ENCODE results near the gene MSX1.

Gene MSX1

GRCh38 chr4:4871242-4871572 lies 11.7 kb downstream of the MSX1 start:
- Histone ChIP-seq H3F3A (ENCODE audit: insufficient read depth, low read length) (no peaks in the 10 kb centered on the region), H3K36me3 (replicated peaks; ENCODE audit: insufficient read depth, low read length) (no peaks in the 10 kb centered on the region), H4K20me1 (ENCODE audit: insufficient read depth, low read length) (no peaks in the 10 kb centered on the region), H3K9ac (ENCODE audit: low read length) (no peak overlapping the region), H3K9me2 (replicated peaks; ENCODE audit: insufficient read depth, low read length) (no peaks in the 10 kb centered on the region), H3K4me1 (ENCODE audit: low read length) (no peaks in the 10 kb centered on the region), H3K27ac (ENCODE audit: low read length) (no peak overlapping the region), H2AFZ (ENCODE audit: low read length) (peak overlapping the region; percentile 52), H3K4me2 (ENCODE audit: low read depth, low read length) (peak overlapping the region; percentile 95), H3K9me3 (replicated peaks; ENCODE audit: insufficient read depth, low read length) (no peaks in the 10 kb centered on the region), H3K27me3 (replicated peaks; ENCODE audit: insufficient read depth, low read length) (peaks cover 64% of the 10 kb centered on the region), H3K4me3 (ENCODE audit: low read length) (peak overlapping the region; percentile 55), H3K79me2 (ENCODE audit: low read length) (no peaks in the 10 kb centered on the region)
- TF ChIP-seq EZH2 (optimal IDR thresholded peaks at IDR 0.05; ENCODE audit: low read depth, low read length) (no peak), EZH2phosphoT487 (IDR thresholded peaks at IDR 0.05; ENCODE audit: low read length) (no peak), CTCF (IDR thresholded peaks at IDR 0.05; ENCODE audit: low read length) (no peak)
- DNase-seq = no peak

GRCh38 chr4:4871573-4872313 lies 12.3 kb downstream of the MSX1 start:
- peaks cover 59% of the 10 kb centered on the region for H3K27me3 ChIP-seq (replicated peaks; ENCODE audit: insufficient read depth, low read length)
- H3K9ac ChIP-seq (ENCODE audit: low read length) = no peak overlapping the region
- no peaks in the 10 kb centered on the region for H3K4me1 ChIP-seq (ENCODE audit: low read length)
- H3K9me3 ChIP-seq (replicated peaks; ENCODE audit: insufficient read depth, low read length) = no peaks in the 10 kb centered on the region
- no peaks in the 10 kb centered on the region for H3K79me2 ChIP-seq (ENCODE audit: low read length)
- H3K4me3 ChIP-seq (ENCODE audit: low read length) = peak overlapping the region; percentile 55
- TF ChIP-seq EZH2 (optimal IDR thresholded peaks at IDR 0.05; ENCODE audit: low read depth, low read length) (no peak), CTCF (IDR thresholded peaks at IDR 0.05; ENCODE audit: low read length) (no peak), EZH2phosphoT487 (IDR thresholded peaks at IDR 0.05; ENCODE audit: low read length) (no peak)
- H3K9me2 ChIP-seq (replicated peaks; ENCODE audit: insufficient read depth, low read length) = no peaks in the 10 kb centered on the region
- H4K20me1 ChIP-seq (ENCODE audit: insufficient read depth, low read length) = no peaks in the 10 kb centered on the region
- peak; percentile 62 for DNase-seq
- peak overlapping the region; percentile 52 for H2AFZ ChIP-seq (ENCODE audit: low read length)
- H3K27ac ChIP-seq (ENCODE audit: low read length) = no peak overlapping the region
- no peaks in the 10 kb centered on the region for H3K36me3 ChIP-seq (replicated peaks; ENCODE audit: insufficient read depth, low read length)
- peak overlapping the region; percentile 95 for H3K4me2 ChIP-seq (ENCODE audit: low read depth, low read length)
- H3F3A ChIP-seq (ENCODE audit: insufficient read depth, low read length) = no peaks in the 10 kb centered on the region

- no peak overlapping the region for H3K27ac ChIP-seq (ENCODE audit: low read length)
Measured at GRCh38 chr4:4872314-4872903, 12.9 kb downstream of the MSX1 start.

More at GRCh38 chr4:4872314-4872903, 12.9 kb downstream of the MSX1 start:
- H3F3A ChIP-seq (ENCODE audit: insufficient read depth, low read length) = no peaks in the 10 kb centered on the region
- H3K9me3 ChIP-seq (replicated peaks; ENCODE audit: insufficient read depth, low read length) = no peaks in the 10 kb centered on the region
- H3K27me3 ChIP-seq (replicated peaks; ENCODE audit: insufficient read depth, low read length) = peaks cover 52% of the 10 kb centered on the region
- TF ChIP-seq CTCF (IDR thresholded peaks at IDR 0.05; ENCODE audit: low read length) (no peak), EZH2 (optimal IDR thresholded peaks at IDR 0.05; ENCODE audit: low read depth, low read length) (no peak), EZH2phosphoT487 (IDR thresholded peaks at IDR 0.05; ENCODE audit: low read length) (no peak)
- H4K20me1 ChIP-seq (ENCODE audit: insufficient read depth, low read length) = no peaks in the 10 kb centered on the region
- H3K36me3 ChIP-seq (replicated peaks; ENCODE audit: insufficient read depth, low read length) = no peaks in the 10 kb centered on the region
- no peaks in the 10 kb centered on the region for H3K4me1 ChIP-seq (ENCODE audit: low read length)
- no peak for DNase-seq
- H3K9me2 ChIP-seq (replicated peaks; ENCODE audit: insufficient read depth, low read length) = no peaks in the 10 kb centered on the region
- peak overlapping the region; percentile 95; the same call in 1 of the 2 replicates for H3K4me2 ChIP-seq (ENCODE audit: low read depth, low read length)
- no peaks in the 10 kb centered on the region for H3K79me2 ChIP-seq (ENCODE audit: low read length)
- no peak overlapping the region for H3K4me3 ChIP-seq (ENCODE audit: low read length)
- no peak overlapping the region for H2AFZ ChIP-seq (ENCODE audit: low read length)
- H3K9ac ChIP-seq (ENCODE audit: low read length) = no peak overlapping the region
